HPDE6-E6E7 (cell line): ENCODE data around the gene ORC3.
"Not testable (repeated sequence)": the region's sequence is repeated elsewhere in the genome, so short reads cannot be mapped to it uniquely, and the experiment has no call there.

ENCODE experiments used
- DNase-seq: peaks from one replicate; pipeline ENCODE4 v3.0.0; 2011; ENCODE audit warnings: missing footprints; ENCODE audit errors: extremely low spot score

Gene ORC3

DNA sequence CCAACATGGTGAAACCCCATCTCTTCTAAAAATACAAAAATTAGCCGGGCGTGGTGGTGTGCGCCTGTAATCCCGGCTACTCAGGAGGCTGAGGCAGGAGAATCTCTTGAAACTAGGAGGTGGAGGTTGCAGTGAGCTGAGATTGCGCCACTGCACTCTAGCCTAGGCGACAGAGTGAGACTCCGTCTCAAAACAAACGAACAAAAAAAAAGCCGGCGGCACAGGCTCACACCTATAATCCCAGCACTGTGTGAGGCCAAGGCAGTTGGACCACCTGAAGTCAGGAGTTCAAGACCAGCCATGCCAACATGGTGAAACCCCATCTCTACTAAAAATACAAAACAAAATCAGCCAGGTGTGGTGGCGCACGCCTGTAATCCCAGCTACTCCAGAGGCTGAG is 106.9 kb downstream of the ORC3 start:
- not testable (repeated sequence) for DNase-seq

DNA sequence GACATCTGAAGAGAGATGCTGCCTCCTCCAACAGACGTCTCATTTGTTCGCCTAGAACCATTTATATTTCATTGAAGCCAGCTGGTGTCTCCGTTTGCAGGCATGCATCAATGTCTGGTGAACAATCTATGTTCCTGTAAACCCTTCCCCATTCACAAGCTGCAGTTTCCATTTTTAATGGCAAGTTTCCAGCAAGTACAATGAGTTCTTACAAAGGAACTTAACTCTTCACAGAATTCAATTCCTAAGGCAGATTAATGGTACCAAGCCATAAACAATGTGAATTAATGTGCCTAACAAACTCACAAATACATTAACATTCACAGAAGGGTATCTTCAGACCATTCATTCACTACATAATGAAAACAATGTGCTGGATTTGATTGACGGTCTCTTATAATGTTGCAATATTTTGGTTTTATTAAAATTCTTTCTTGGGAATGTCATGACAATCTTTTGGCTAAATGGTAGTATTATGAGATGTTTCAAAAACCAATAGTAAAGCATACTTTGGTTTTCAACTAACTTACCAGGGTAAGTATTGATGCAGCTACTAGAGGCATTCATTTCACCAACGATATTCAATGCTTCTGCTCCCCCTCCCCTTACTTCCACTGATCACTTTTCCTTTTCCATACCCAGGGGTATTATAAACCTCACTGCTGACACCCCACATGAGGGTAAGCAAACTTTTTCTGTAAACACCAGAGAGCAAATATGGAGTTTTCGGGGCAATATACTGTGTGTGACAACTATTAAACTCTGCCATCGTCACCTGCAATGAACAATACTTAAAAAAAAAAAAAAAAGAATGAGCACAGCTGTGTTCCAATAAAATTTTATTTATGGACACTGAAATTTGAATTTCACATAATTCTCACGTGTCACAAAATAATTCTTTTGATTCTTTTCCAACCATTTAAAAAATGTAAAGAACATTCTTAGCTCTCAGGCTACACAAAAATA is 107.9 kb downstream of the ORC3 start:
- DNase-seq = no peak

DNA sequence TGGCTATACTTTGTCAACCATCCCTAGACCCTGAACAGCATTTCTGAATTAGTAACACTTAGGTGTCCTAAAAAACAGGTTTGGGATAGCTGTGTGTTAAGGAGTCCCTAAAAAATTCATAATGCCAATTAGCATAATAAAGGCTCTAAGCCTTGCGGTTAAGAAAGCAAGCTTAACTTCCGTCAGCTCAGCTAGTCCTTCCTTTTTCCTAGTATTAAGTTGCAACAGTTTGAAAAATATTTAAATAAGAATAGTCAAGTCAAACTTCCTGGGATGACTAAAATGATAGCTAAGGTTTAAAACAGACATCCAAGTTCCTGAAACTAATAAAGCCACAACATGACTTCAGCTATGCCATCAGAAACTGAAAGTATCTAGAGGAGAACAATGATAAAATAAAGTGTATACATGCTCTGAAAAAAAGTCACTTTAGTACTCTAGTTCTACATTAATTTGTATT is 108.6 kb downstream of the ORC3 start:
- no peak for DNase-seq

DNA sequence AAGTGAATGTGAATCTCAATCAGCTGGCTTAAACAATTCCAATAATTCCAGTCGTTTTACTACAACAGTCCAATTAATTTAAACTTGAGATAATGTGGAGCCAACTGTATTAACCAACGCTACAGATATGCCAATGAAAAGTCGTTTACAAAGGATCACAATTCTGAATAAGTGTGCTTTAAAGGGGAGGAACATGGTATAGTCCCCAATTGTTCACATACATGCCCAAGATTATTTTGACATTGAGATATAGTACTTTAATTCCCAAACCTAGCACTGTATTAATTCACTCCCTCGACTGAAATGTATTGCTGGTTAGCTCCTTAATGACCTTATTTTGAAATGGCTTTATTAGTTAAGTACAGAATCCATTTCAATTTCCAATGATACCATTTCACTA is 109.6 kb downstream of the ORC3 start:
- DNase-seq = no peak

DNA sequence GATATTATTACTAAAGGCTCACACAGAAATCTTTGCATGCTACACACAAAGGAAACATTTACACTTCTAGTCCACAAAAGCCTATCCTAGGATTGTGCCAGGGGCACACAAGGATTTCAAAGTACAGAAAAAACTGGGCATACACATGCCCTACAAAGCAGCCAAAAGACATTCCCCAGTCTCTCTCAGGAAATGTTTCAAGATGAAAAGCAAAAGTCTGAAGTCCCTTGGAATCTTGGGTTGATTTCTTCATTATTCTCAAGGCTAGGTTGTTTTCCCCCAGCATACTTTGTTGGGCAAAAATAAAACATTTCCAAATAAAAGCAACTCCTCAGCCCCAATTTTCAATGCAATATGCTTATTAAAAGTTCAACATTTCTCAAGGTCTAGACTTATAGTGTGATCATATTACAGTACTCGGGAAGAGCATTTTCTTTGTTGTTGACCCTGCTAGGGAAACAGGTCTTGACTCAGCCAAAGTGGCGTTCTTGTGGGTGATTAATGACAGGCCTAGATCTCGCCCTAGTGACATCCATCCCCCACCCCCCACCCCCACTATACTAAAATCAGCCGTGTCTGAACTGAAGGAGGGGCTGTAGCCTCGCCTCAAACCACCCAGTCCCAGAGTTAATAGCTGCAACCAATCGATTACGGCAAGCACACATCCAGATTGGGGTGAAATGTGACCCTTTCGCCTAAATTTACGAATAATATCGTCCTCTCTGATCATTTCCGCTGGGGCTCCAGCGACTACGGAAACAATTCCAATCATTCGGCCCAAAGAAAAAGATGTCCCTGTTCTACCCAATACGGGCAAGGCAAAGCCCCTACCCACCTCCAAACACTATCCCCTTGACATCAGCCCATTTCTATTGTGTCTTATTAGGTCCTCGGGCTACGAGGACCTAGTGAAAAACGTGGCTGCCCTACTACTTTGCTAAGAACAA is 110.7 kb downstream of the ORC3 start:
- DNase-seq = peak; percentile 39

DNA sequence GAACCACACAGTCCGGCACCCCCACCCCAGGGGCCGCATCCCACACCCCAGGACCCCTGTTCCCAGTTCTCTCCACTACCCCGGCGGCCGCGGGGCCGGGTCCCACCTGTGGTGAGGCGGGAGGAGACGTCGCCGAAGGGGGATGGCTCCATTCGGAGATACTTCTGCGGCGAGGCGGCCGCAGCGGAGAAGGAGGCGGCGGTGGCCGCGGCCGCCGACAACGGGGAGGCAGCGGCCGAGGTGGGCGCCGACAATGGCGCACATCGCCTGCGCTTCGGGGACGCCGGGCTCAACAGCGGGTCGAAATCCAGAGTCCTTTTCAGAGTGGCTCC is 111.4 kb downstream of the ORC3 start:
- DNase-seq = no peak

DNA sequence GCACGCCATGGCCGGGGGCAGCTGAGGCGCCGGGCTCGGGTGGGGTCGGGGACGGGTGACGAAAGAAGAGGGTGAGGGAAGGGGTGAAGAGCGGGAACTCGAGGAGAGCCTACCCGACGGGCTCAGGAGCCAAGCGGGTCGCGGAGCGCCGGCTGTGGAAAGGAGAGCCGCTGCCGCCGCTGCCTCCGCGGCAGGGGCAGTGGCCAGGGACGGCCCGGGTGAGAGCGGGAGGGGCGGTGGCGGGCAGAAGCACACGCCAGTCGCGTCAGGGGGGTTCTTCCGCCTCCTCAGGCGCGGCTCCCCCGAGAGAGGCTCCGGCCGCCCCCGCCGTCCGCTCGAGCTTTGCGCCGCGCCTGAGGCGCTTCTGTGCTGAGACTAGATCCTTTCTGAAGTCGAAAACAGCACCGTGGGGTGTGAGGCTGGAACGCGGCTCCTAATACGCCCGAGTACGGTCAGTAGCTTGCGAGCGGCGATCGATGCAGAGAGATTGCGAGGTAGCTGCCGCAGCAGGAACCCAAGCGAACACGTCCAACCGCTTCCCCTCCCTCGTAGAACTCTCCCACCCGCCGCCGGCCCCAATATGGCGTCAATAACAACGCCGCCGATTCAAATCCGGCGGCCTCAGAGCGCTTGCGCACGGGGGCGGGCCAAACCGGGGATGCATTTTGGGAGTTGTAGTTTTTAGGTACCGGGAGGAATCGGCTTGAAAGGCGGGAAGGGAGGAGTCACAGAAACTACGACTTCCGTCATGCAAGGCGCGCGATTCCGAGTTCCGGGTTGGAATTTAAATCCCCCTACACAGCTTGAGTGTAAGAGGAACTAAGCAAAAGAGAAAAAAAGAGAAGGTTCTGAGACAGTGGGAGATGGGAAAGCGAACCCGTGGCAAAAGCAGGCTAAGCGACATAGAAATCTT is 112.0 kb downstream of the ORC3 start, which contains the start of gene AKIRIN2:
Gene AKIRIN2, minus strand, starts transcription at position 558 of the 913 bp plus-strand sequence. Its CDS starts 549 bp downstream, at position 9.
- DNase-seq = peak; percentile 80

DNA sequence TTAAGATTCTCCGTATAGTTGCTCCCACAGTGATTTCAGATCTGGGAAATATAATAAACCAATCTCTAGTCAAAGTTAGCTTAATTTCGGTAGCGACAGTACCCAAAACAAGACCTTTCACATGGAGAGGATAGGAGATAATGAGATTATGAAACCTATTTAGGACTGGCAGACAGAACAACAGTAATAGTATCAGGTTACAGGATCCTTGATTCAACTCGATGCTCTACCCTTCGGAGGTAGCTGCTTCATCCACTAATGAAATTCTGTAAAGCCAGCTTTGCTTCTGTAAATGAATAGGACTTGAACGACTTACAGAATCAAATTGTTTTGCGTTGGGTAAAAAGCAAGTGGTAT is 112.6 kb downstream of the ORC3 start:
- peak; percentile 32 for DNase-seq

DNA sequence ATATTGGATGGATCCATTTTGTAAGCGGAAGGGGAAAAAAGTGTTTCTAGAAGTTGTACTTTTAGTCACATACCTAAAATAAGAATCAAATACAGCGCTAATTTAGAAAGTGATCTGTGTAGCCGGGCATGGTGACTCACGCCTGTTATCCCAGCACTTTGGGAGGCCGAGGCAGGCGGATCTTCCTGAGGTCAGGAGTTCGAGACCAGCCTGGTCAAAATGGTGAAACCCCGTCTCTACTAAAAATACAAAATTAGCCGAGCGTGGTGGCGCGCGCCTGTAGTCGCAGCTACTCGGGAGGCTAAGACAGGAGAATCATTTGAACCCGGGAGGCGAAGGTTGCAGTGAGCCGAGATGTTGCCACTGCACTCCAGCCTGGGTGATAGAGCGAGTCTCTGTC is 113.1 kb downstream of the ORC3 start:
- DNase-seq = not testable (repeated sequence)

DNA sequence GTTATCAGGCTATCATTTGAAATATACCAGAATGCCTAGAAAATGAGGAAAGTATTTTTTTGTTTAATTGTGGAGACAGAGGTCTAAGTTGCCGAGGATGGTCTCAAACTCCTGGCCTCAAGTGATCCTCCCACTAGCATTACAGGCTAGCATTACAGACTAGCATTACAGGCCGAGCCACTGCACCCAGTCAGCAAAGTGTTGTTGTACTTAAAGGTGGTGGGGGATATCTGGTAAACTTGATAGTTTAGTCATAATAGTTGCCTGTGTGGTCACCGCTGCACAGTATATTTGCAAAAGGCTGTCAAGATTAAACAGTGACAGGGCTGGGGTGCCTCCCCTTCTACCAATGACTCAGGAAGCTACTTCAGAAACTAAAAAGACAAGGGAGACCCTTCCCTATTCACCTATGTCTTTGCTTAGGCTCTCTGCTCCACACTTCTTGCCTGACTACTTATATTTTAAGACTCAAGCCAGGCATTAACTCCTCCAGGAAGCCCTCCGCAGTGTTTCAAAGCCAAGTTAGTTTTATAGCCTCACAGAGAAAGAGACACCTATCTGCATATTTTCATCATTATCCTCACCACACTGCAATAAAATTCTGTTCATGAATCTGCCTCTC is 115.2 kb downstream of the ORC3 start:
- DNase-seq = no peak

DNA sequence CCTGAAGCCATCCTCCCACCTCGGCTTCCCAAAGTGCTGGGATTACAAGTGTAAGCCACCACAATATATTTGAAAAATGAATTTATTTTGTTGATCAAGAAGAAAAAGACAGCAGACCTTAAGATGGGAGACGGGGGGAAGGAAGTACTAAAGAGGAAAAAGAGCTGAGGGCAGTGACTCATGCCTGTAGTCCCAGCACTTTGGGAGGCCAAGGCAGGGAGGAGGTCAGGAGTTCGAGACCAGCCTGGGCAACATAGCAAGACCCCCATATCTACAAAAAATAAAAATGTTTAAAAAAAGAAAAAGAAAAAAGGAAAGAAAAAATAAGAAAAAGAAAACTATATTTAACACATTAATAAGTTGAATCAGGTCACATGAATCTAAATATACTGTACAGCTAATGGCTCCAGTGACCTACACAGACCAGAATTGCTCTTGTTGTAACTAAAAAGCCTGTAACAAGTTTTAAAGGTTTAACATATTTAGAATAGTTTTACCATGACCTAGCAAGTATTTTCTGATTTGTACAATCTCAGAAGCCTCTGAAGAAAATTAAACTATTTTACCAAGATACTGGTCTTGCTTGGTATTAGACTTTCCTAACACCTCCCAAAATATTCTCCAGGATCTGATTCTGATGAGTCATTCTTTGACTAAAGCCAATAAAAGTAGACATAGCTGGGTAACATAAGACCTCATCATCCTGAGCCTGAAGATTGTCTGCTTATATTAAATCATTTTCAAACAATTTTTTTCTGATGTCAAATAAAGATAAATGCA is 116.4 kb downstream of the ORC3 start:
- no peak for DNase-seq

DNA sequence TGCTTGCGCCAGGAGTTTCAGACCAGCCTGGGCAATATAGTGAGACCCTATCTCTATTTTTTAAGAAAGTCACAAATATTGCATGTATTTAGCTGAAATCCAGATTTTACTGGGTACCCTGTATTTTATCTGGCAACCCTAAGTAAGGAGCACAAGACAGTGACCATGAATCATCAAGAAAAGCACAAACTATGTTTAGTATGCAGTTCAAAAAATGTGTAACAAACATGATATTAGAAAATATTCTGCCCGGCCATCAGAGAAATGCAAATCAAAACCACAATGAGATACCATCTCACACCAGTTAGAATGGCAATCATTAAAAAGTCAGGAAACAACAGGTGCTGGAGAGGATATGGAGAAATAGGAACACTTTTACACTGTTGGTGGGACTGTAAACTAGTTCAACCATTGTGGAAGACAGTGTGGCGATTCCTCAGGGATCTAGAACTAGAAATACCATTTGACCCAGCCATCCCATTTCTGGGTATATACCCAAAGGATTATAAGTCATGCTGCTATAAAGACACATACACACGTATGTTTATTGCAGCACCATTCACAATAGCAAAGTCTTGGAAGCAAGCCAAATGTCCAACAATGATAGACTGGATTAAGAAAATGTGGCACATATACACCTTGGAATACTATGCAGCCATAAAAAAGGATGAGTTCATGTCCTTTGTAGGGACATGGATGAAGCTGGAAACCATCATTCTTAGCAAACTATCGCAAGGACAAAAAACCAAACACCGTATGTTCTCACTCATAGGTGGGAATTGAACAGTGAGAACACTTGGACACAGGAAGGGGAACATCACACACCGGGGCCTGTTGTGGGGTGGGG is 118.9 kb downstream of the ORC3 start:
- DNase-seq = not testable (repeated sequence)

DNA sequence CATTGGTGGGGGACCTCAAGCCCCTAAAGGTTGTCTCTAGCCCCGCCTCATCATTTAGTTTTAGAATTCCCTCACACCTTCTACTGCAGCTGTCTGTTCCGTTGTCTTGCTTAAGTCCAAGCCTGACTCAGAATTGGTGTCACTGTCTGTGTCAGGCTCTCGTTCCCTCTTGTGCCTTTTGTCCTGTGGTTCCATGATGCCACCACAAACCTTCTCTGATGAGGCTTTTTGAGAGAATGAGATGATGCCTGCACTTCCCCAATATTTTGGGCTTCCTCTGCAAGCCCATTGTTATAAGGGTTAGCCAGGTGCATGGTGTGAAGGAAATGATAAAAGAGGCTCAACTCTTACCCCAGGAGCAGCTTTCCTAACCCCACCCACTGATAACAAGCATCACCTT is 120.2 kb downstream of the ORC3 start:
- DNase-seq = no peak

DNA sequence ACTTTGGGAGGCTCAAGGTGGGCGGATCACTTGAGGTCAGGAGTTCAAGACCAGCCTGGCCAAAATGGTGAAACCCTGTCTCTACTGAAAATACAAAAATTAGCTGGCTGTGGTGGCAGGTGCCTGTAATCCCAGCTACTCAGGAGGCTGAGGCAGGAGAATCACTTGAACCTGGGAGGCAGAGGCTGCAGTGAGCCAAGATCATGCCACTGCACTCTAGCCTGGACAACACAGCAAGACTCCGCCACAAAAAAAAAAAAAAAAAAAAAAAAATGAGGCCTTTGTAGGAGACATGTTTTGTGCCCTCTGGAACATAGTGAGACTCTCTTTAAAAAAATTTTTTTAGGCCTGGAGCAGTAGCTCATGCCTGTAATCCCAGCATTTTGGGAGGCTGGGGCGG is 122.8 kb downstream of the ORC3 start:
- DNase-seq = not testable (repeated sequence)

DNA sequence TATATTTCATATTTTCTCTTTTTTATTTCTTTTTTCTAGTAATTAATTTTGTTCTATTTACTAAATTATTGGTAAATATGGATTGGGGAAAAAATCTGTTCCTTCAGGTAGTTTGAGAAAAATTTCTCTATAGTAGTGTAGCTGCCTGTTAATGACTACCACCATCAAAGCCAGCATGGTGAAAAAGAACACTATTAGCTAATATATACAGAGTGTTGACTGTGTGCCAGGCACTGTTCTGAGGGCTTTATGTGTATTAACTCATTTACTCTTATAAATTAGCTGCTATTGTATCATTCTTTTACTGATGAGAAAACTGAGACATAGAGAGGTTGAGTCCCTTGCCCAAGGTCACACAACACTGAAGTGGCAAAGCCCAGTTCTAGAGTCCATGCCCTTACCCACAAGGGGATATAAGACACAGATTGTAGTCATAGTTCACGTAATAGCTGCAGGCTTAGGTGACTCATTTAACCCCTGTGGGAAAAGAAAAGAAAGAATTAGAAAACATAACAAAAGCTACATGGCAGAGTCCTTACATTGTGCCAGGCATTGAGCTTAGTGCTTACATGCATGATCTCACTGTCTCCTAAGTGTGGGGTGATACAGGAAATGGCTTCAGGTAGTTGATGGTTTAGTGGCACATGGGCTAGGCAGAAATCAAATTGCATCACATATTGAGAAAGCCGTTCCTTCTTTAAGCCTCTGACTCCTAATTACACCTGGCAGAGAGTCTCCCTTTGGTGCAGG is 124.3 kb downstream of the ORC3 start:
- DNase-seq = peak; percentile 67
